ENCODE results near the gene SERTAD3.
"Not testable (repeated sequence)": the region's sequence is repeated elsewhere in the genome, so short reads cannot be mapped to it uniquely, and the experiment has no call there.

SERTAD3 gene

DNA sequence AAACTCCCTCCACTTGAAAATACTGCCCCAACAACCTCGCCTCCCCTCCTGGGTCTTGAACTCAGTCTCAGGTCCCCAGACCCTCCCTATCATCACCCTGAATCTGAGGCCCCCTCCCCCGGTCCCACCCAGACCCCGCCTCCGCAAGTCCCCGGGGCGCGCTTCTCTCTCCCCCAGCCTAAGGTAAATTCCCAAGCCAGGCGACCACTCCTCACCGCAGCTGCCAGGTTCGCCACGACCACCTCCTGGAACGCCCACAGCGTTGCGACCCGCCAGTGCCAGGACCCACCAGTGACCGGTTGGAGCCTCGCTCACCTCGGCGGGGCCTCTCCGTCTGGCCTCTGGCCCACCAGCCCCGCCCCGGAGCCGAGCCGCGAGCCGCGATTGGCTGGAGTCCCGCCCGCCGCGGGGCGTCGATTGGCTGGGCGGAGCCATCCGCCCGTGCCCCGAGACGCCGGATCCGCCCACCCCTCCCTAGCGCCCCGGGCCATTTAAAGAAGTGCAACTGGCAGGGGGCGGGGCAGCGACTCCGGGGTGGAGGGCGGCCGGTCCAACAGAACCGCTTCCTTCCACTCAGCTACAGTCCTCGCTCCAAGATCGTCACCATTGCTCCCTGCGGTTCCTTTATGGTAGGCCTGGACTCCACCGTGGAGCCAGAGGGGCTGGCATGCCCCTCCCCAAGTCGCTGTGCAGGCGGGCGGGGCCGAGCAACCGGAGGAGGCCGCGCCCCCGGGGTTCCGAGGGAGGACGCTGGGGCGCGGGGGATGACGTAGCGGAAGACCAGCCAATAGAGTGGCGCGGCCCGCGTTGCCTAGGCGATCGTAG lies at the start of gene SERTAD3:
Gene SERTAD3 (minus strand): TSS at position 336 of the 825 bp plus-strand sequence. CDS start 2,255 bp downstream, outside the sequence.
- H3K4me3 ChIP-seq (ENCODE audit: low read depth, low read length) = peak within 1 kb of the TSS; percentile 98
- DNase-seq (ENCODE audit: low read depth) = no peak
- TF ChIP-seq, protein P1, sequence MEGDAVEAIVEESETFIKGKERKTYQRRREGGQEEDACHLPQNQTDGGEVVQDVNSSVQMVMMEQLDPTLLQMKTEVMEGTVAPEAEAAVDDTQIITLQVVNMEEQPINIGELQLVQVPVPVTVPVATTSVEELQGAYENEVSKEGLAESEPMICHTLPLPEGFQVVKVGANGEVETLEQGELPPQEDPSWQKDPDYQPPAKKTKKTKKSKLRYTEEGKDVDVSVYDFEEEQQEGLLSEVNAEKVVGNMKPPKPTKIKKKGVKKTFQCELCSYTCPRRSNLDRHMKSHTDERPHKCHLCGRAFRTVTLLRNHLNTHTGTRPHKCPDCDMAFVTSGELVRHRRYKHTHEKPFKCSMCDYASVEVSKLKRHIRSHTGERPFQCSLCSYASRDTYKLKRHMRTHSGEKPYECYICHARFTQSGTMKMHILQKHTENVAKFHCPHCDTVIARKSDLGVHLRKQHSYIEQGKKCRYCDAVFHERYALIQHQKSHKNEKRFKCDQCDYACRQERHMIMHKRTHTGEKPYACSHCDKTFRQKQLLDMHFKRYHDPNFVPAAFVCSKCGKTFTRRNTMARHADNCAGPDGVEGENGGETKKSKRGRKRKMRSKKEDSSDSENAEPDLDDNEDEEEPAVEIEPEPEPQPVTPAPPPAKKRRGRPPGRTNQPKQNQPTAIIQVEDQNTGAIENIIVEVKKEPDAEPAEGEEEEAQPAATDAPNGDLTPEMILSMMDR (IDR thresholded peaks at IDR 0.05; ENCODE audit: low read depth, low read length, missing control alignments) = no peak

DNA sequence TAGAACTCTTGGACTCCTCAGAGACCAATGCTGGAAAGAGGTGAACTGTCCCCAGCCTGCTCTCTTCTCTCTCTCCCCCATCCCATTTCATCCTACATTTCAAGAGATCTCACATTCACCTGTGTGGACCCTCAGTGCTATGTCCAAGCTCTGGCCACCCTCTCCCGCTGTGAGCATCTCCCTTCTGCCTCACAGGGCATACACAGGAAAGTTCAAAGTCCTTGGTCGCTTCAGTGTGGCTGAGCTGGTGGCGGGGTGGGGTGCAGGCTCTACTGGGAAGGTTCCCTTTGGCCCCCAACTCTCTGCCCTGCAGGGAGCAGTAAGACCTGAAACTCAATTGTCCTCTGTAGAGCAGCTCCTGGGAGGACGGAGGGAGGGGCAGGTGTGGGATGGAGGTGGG lies 49.6 kb upstream of the SERTAD3 start:
- TF ChIP-seq, protein P1 (IDR thresholded peaks at IDR 0.05; ENCODE audit: low read depth, low read length, missing control alignments) = no peak
- no peak for DNase-seq (ENCODE audit: low read depth)
- H3K4me3 ChIP-seq (ENCODE audit: low read depth, low read length) = no peak overlapping the region

GRCh38 chr19:40492274-40492673 lies 48.1 kb upstream of the SERTAD3 start:
- DNase-seq (ENCODE audit: low read depth) = no peak
- TF ChIP-seq, protein P1 (IDR thresholded peaks at IDR 0.05; ENCODE audit: low read depth, low read length, missing control alignments) = no peak
- H3K4me3 ChIP-seq (ENCODE audit: low read depth, low read length) = no peak overlapping the region

- TF ChIP-seq, protein P1 (IDR thresholded peaks at IDR 0.05; ENCODE audit: low read depth, low read length, missing control alignments) = no peak
- H3K4me3 ChIP-seq (ENCODE audit: low read depth, low read length) = no peak overlapping the region
- no peak for DNase-seq (ENCODE audit: low read depth)
Measured at GRCh38 chr19:40489882-40490230, 45.7 kb upstream of the SERTAD3 start.

- no peak overlapping the region for H3K4me3 ChIP-seq (ENCODE audit: low read depth, low read length)
- no peak for DNase-seq (ENCODE audit: low read depth)
- TF ChIP-seq, protein P1 (IDR thresholded peaks at IDR 0.05; ENCODE audit: low read depth, low read length, missing control alignments) = no peak
Measured at GRCh38 chr19:40486017-40486416, 41.9 kb upstream of the SERTAD3 start.

DNA sequence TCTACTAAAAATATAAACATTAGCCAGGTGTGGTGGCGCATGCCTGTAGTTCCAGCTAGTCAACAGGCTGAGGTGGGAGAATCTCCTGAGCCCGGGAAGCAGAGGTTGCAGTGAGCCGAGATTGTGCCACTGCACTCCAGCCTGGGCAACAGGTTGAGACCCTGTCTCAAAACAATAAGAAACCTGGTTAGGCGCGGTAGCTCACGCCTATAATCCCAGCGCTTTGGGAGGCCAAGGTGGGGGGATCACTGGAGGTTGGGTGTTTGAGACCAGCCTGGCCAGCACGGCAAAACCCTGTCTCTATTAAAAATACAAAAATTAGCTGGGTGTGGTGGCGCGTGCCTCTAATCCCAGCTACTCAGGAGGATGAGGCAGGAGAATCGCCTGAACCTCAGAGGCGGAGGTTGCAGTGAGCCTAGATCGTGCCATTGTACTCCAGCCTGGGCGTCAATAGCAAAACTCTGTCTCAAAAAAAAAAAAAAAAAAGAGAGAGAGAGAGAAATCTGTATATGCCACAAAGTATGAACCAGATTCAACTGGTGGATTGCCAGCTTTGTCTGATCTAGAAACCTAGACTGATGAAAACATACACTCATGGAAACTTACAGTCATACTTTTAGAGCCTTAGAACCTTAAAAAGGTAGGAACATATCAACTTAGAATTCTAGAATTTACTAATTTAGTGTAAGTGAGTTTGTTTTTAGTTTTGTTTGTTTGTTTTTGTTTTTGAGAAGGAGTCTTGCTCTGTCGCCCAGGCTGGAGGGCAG lies 31.9 kb upstream of the SERTAD3 start:
- DNase-seq (ENCODE audit: low read depth); H3K4me3 ChIP-seq (ENCODE audit: low read depth, low read length): not testable (repeated sequence)

DNA sequence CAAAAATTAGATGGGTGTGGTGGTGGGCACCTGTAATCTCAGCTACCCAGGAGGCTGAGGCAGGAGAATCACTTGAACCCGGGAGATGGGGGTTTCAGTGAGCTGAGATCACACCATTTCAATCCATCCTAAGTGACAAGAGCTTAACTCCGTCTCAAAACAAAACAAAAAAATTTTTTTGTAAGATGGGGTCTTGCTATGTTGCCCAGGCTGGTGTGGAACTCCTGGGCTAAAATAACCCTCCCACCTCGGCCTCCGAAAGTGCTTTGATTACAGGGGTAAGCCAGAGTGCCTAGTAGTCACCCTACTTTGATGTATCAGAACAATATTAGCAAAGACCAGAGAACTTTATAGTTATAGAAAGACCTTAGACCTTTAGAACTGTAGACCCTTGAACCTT lies 30.6 kb upstream of the SERTAD3 start:
- no peak overlapping the region for H3K4me3 ChIP-seq (ENCODE audit: low read depth, low read length)
- TF ChIP-seq, protein P1 (IDR thresholded peaks at IDR 0.05; ENCODE audit: low read depth, low read length, missing control alignments) = no peak
- no peak for DNase-seq (ENCODE audit: low read depth)
